SK-N-SH treated with all-trans-retinoic acid at 6 μM for 48 hours (cell line): Measurements from ENCODE around the gene LRMDA.

Source experiments
- ARNTL ChIP-seq: fragments of 450-650 bp; formaldehyde crosslinking; IDR thresholded peaks from 2 replicates; pipeline ENCODE4 v1.5.0; 2020; ENCODE audit warnings: low read depth, mild to moderate bottlenecking, moderate library complexity, borderline replicate concordance
- BACH2 ChIP-seq: fragments of 250-450 bp; sonication (Bioruptor Pico); IDR thresholded peaks from 2 replicates; pipeline ENCODE4 v1.9.0; 2021; ENCODE audit warnings: mild to moderate bottlenecking, borderline replicate concordance
- CSRNP3 ChIP-seq: fragments of 250-450 bp; sonication (Bioruptor Pico); IDR thresholded peaks from 2 replicates; pipeline ENCODE4 v1.5.1; 2021; ENCODE audit warnings: mild to moderate bottlenecking, moderate library complexity
- ESRRG ChIP-seq: fragments of 250-450 bp; sonication (Bioruptor Pico); IDR thresholded peaks from 2 replicates; pipeline ENCODE4 v1.6.1; 2021; ENCODE audit warnings: mild to moderate bottlenecking
- GLIS3 ChIP-seq: fragments of 250-450 bp; sonication (Bioruptor Pico); IDR thresholded peaks from 2 replicates; pipeline ENCODE4 v1.5.0; 2020; ENCODE audit warnings: mild to moderate bottlenecking, moderate library complexity
- ISL1 ChIP-seq: fragments of 250-450 bp; sonication (Bioruptor Pico); IDR thresholded peaks from 2 replicates; pipeline ENCODE4 v2.1.2; 2022; ENCODE audit warnings: mild to moderate bottlenecking, moderate library complexity
- POU6F1 ChIP-seq: fragments of 250-450 bp; sonication (Bioruptor Pico); IDR thresholded peaks from 2 replicates; pipeline ENCODE4 v1.8.0; 2021; ENCODE audit warnings: low read depth, mild to moderate bottlenecking, moderate library complexity, borderline replicate concordance
- SNAI2 ChIP-seq: fragments of 250-450 bp; sonication (Bioruptor Pico); IDR thresholded peaks from 2 replicates; pipeline ENCODE4 v1.5.0; 2020; ENCODE audit warnings: mild to moderate bottlenecking, moderate library complexity
- ZFP3 ChIP-seq: fragments of 250-450 bp; sonication (Bioruptor Pico); IDR thresholded peaks from 2 replicates; pipeline ENCODE4 v1.5.0; 2020; ENCODE audit warnings: mild to moderate bottlenecking, moderate library complexity
- ZFP30 ChIP-seq: fragments of 450-650 bp; formaldehyde crosslinking; IDR thresholded peaks from 2 replicates; pipeline ENCODE4 v1.5.0; 2022; ENCODE audit warnings: mild to moderate bottlenecking, moderate library complexity
- ZNF565 ChIP-seq: fragments of 450-650 bp; formaldehyde crosslinking; conservative IDR thresholded peaks from 2 replicates; pipeline ENCODE4 v1.5.0; 2020; ENCODE audit warnings: low read depth, mild to moderate bottlenecking, moderate library complexity
- ZNF70 ChIP-seq: fragments of 450-650 bp; formaldehyde crosslinking; IDR thresholded peaks from 2 replicates; pipeline ENCODE4 v1.5.0; 2020; ENCODE audit warnings: mild to moderate bottlenecking, moderate library complexity
- TF ChIP-seq, protein P1 (sequence below): fragments of 250-450 bp; sonication (Bioruptor Pico); IDR thresholded peaks from 2 replicates; pipeline ENCODE4 v1.5.1; 2020; ENCODE audit warnings: low read depth, mild to moderate bottlenecking, moderate library complexity
- TF ChIP-seq, protein P2 (sequence below): fragments of 250-450 bp; sonication (Bioruptor Pico); IDR thresholded peaks from 2 replicates; pipeline ENCODE4 v1.8.0; 2020; ENCODE audit warnings: mild to moderate bottlenecking, moderate library complexity, borderline replicate concordance

- TF ChIP-seq POU6F1 (CRISPR knock-in tag), result no peak
- no peak for TF ChIP-seq ZNF565 (CRISPR knock-in tag)
- TF ChIP-seq CSRNP3 (CRISPR knock-in tag), result no peak
- TF ChIP-seq, protein P1, sequence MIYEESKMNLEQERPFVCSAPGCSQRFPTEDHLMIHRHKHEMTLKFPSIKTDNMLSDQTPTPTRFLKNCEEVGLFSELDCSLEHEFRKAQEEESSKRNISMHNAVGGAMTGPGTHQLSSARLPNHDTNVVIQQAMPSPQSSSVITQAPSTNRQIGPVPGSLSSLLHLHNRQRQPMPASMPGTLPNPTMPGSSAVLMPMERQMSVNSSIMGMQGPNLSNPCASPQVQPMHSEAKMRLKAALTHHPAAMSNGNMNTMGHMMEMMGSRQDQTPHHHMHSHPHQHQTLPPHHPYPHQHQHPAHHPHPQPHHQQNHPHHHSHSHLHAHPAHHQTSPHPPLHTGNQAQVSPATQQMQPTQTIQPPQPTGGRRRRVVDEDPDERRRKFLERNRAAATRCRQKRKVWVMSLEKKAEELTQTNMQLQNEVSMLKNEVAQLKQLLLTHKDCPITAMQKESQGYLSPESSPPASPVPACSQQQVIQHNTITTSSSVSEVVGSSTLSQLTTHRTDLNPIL (CRISPR knock-in tag), result no peak
- TF ChIP-seq SNAI2, result no peak
- no peak for TF ChIP-seq GLIS3 (CRISPR knock-in tag)
- TF ChIP-seq ZFP30 (CRISPR knock-in tag), result no peak
- TF ChIP-seq ISL1 (CRISPR knock-in tag), result no peak
- TF ChIP-seq ZNF70, result no peak
- TF ChIP-seq ZFP3 (CRISPR knock-in tag), result no peak
- TF ChIP-seq ESRRG (CRISPR knock-in tag), result no peak
- no peak for TF ChIP-seq ARNTL (CRISPR knock-in tag)
- TF ChIP-seq, protein P2, sequence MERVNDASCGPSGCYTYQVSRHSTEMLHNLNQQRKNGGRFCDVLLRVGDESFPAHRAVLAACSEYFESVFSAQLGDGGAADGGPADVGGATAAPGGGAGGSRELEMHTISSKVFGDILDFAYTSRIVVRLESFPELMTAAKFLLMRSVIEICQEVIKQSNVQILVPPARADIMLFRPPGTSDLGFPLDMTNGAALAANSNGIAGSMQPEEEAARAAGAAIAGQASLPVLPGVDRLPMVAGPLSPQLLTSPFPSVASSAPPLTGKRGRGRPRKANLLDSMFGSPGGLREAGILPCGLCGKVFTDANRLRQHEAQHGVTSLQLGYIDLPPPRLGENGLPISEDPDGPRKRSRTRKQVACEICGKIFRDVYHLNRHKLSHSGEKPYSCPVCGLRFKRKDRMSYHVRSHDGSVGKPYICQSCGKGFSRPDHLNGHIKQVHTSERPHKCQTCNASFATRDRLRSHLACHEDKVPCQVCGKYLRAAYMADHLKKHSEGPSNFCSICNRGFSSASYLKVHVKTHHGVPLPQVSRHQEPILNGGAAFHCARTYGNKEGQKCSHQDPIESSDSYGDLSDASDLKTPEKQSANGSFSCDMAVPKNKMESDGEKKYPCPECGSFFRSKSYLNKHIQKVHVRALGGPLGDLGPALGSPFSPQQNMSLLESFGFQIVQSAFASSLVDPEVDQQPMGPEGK (CRISPR knock-in tag), result no peak
- no peak for TF ChIP-seq BACH2 (CRISPR knock-in tag)
Measured at GRCh38 chr10:75514830-75515229, 83.4 kb downstream of the LRMDA start.
